Gastrocnemius medialis (tissue), 4 donors: ENCODE measurements around the gene LRMDA. TPM values are rescaled to one million over a fixed set of nuclear protein-coding genes. Genes with fewer than 3 reads are reported as not detected.

Source experiments
- ATAC-seq, 2 donors: fragments of 150-250 bp; one replicate each; pipeline ENCODE4 v1.9.1; 2016
- DNase-seq, 2 donors: peaks; one replicate each; pipeline ENCODE4 v3.0.0-alpha.2; 2019
- H3K27ac ChIP-seq, 4 donors: fragments of 200-600 bp; sonication (generic); 1 replicate in 1 of 4; 2 replicates in 3 of 4; pipeline ENCODE4 v1.5.1; 2016 to 2018; ENCODE audit warnings: mild to moderate bottlenecking in 2 of 4, moderate library complexity in 1 of 4
- H3K27me3 ChIP-seq, 3 donors: fragments of 200-600 bp; sonication (generic) in 2 of 3; 1 replicate in 1 of 3; 2 replicates in 2 of 3; pipeline versions ENCODE4 v1.5.1 to v1.6.0; 2016 to 2019; ENCODE audit warnings: mild to moderate bottlenecking in 1 of 3, moderate library complexity in 1 of 3
- H3K36me3 ChIP-seq, 2 donors: fragments of 200-600 bp; sonication (generic) in 1 of 2; one replicate each; pipeline ENCODE4 v1.5.1; 2017 to 2018
- H3K4me1 ChIP-seq, 2 donors: fragments of 200-600 bp; sonication (generic) in 1 of 2; one replicate each; pipeline ENCODE4 v1.5.1; 2016 to 2017; ENCODE audit warnings: mild to moderate bottlenecking in 2 of 2
- H3K4me3 ChIP-seq, 4 donors: fragments of 200-600 bp; sonication (generic) in 3 of 4; 1 replicate in 1 of 4; 2 replicates in 3 of 4; pipeline ENCODE4 v1.5.1; 2016 to 2019; ENCODE audit warnings: mild to moderate bottlenecking in 2 of 4
- H3K9me3 ChIP-seq, 3 donors: fragments of 200-600 bp; sonication (generic) in 2 of 3; 1 replicate in 1 of 3; 2 replicates in 2 of 3; pipeline ENCODE4 v1.5.1; 2016 to 2019
- POLR2A ChIP-seq, 2 donors: fragments of 450-650 bp; IDR thresholded peaks; one replicate each; pipeline ENCODE4 v1.6.1; 2017; ENCODE audit warnings: antibody characterized with exemption in 2 of 2, mild to moderate bottlenecking in 2 of 2, moderate library complexity in 2 of 2
- in situ Hi-C, 4 donors: fragments of 200-750 bp; cut with MboI; loops; one replicate each; pipeline versions ENCODE4 v1.15.0 to v1.8.0; 2017; ENCODE audit warnings: low sequenced_read_pairs in 4 of 4
- intact Hi-C: fragments of 100-400 bp; cut with DNase I; formaldehyde crosslinking; loops from one replicate; pipeline ENCODE4 v1.15.1; 2023; ENCODE audit warnings: low total_unique reads
- total RNA-seq, 4 donors: library from RNA; depleted of rRNA; stranded (reverse); fragments of >200 nt; gene quantifications; one replicate each; pipeline versions ENCODE4 v1.1.0 to v1.2.3, GENCODE V29; 2016
- TF ChIP-seq, protein P1 (sequence below), 5 experiments: fragments of 450-650 bp in 3 of 5; fragments of 200-600 bp in 2 of 5; sonication (generic) in 2 of 5; IDR thresholded peaks in 4 of 5; conservative IDR thresholded peaks in 1 of 5; 1 replicate in 4 of 5; 2 replicates in 1 of 5; pipeline ENCODE4 v1.5.1; 2016 to 2019; ENCODE audit warnings: antibody characterized with exemption in 5 of 5, mild to moderate bottlenecking in 3 of 5, moderate library complexity in 3 of 5

Gene LRMDA
- total RNA-seq, 4 donors from 2014 or later = 0.80 to 4.5 (median 1.4) TPM

DNA sequence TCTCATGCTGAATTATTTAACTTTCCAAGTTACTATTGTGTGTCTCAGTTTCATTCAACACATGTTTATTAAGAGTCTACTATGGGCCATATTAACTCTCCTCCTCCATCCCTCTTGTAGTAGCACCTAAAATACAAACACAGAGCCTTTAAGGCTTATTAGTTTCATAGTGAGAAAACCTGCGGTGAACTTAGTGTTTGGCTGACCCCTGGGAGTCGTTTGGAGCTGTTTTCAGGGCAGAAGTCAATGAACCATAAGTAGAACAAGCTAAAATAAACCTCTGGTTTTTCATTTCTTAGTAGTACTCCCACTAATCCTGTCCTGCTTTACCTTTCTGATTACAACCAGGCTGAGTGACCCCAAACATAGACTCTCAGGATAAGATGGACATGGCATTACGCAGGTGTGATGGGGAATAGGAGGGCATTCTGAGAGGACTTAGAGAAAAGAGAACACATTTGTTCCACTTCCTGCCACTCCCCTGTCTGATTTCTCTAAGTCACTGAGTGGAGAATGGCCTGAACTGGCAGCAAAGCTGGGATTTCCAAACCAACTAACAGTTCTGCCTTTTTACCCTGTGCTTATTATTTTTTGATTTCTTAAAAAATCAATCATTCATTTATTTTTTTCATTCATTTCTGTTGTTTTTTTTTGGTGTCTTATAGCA, 74.5 kb downstream of the LRMDA start:
- Histone ChIP-seq H3K4me1 (no peaks in the 10 kb centered on the region), H3K27ac (no peak overlapping the region), H3K27me3 (no peaks in the 10 kb centered on the region), H3K4me3 (no peak overlapping the region), H3K36me3 (no peaks in the 10 kb centered on the region), H3K9me3 (no peaks in the 10 kb centered on the region)
- DNase-seq = no peak
- intact Hi-C loops (no loop called here), in situ Hi-C loops (no loop called here)
- ATAC-seq = no peak
- TF ChIP-seq POLR2A (IDR thresholded peaks at IDR 0.05) = no peak
- TF ChIP-seq, protein P1, sequence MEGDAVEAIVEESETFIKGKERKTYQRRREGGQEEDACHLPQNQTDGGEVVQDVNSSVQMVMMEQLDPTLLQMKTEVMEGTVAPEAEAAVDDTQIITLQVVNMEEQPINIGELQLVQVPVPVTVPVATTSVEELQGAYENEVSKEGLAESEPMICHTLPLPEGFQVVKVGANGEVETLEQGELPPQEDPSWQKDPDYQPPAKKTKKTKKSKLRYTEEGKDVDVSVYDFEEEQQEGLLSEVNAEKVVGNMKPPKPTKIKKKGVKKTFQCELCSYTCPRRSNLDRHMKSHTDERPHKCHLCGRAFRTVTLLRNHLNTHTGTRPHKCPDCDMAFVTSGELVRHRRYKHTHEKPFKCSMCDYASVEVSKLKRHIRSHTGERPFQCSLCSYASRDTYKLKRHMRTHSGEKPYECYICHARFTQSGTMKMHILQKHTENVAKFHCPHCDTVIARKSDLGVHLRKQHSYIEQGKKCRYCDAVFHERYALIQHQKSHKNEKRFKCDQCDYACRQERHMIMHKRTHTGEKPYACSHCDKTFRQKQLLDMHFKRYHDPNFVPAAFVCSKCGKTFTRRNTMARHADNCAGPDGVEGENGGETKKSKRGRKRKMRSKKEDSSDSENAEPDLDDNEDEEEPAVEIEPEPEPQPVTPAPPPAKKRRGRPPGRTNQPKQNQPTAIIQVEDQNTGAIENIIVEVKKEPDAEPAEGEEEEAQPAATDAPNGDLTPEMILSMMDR (IDR thresholded peaks at IDR 0.05 in 4 of 5, conservative IDR thresholded peaks at IDR 0.05 in 1 of 5) = no peak

DNA sequence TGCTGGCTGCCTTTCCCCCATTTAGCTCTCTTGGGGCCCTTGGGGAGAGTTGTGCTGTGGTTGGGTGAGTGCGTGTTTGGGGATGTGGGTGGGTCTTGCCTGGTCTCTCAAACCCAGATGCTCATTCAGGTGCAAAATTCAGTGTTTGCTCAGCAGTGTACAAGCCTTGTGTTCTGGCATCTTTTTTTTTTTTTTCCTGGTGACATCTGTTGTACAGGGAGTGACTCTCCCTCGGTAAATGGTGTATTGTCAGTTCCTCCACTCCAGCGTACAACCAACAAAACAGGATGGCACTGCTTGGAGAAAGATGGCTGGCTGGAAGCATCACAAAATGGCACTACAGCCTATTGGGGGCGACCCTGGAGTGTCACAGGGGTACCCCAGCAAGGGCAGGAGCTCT, 75.5 kb downstream of the LRMDA start:
- DNase-seq (no peak), ATAC-seq (no peak)
- intact Hi-C loops (no loop called here), in situ Hi-C loops (no loop called here)
- no peak overlapping the region for H3K27ac ChIP-seq
- no peaks in the 10 kb centered on the region for H3K4me1 ChIP-seq
- no peaks in the 10 kb centered on the region for H3K9me3 ChIP-seq
- TF ChIP-seq, protein P1 (IDR thresholded peaks at IDR 0.05 in 4 of 5, conservative IDR thresholded peaks at IDR 0.05 in 1 of 5) = no peak
- no peak for TF ChIP-seq POLR2A (IDR thresholded peaks at IDR 0.05)
- no peaks in the 10 kb centered on the region for H3K27me3 ChIP-seq
- H3K4me3 ChIP-seq = no peak overlapping the region
- H3K36me3 ChIP-seq = no peaks in the 10 kb centered on the region

DNA sequence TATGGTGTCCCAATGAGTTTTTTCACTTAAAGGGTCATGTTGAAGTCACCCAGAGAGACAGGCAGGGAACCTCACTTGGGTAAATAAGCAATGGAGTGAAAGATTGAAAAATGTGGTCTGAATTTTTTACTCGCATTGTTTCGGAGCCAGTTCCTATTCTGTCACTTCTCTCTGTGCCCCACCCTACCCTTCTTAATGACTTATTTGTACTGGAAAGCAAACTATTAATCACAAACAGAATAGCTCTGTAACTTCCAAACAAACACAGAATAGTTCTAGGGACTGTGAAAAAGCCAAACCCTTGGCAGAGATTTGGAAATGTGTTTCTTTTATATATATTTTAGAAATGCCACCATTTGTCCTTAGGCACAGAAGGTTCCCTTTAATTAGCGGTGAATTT, 76.0 kb downstream of the LRMDA start:
- TF ChIP-seq, protein P1 (IDR thresholded peaks at IDR 0.05 in 4 of 5, conservative IDR thresholded peaks at IDR 0.05 in 1 of 5) = no peak
- no peak for ATAC-seq
- H3K27ac ChIP-seq = no peak overlapping the region
- intact Hi-C loops = no loop called here
- no peak overlapping the region for H3K4me3 ChIP-seq
- H3K4me1 ChIP-seq = no peaks in the 10 kb centered on the region
- DNase-seq = no peak
- no peaks in the 10 kb centered on the region for H3K9me3 ChIP-seq
- in situ Hi-C loops = no loop called here
- no peaks in the 10 kb centered on the region for H3K36me3 ChIP-seq
- H3K27me3 ChIP-seq = no peaks in the 10 kb centered on the region

DNA sequence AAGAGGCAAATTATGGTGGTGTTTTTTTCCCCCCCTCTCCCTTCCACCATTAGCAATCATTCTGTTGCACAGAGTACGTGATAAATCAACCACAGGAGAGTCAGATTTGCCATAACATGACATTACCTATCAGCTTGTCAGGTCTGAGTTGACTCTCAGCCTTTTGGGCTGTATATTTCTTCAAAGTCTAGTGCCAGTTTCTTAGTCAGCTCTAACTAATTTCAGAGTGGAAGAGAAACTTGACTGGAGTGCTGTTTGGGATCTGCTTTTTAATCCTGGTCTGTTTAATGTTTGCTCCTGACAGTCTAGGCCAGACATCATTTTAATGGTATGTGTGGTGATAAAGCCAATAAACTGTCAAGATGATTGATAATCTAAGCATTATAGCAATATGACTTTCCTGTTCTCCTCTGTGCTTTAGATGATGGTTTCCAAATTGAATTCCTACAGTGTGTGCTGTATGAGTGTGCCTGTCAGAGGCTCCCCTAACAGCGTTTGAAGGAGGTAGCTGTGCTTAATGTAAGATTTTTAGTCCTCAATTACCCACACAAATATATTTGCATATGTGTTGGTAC, 76.9 kb downstream of the LRMDA start:
- Histone ChIP-seq H3K27ac (no peak overlapping the region), H3K27me3 (no peaks in the 10 kb centered on the region), H3K9me3 (no peaks in the 10 kb centered on the region), H3K4me1 (no peaks in the 10 kb centered on the region), H3K36me3 (no peaks in the 10 kb centered on the region), H3K4me3 (no peak overlapping the region)
- no peak for TF ChIP-seq POLR2A (IDR thresholded peaks at IDR 0.05)
- TF ChIP-seq, protein P1 (IDR thresholded peaks at IDR 0.05 in 4 of 5, conservative IDR thresholded peaks at IDR 0.05 in 1 of 5) = no peak
- intact Hi-C loops = no loop called here
- DNase-seq (no peak), ATAC-seq (no peak)
- in situ Hi-C loops = no loop called here
